GM13976 (cell line): Measurements from ENCODE around the gene C3orf22.

Source experiments
- DNase-seq: peaks from one replicate; pipeline ENCODE4 v3.0.0; 2012; ENCODE audit warnings: low spot score
- in situ Hi-C: fragments of 300-500 bp; cut with MboI; formaldehyde crosslinking; loops from one replicate; pipeline ENCODE4 v1.12.0; 2022; ENCODE audit warnings: low sequenced_read_pairs, mixed read lengths, inconsistent platforms; ENCODE audit not compliant: unreplicated experiment
- TF ChIP-seq, protein P1 (sequence below): IDR thresholded peaks from 2 replicates; pipeline ENCODE4 v1.5.1; 2012; ENCODE audit warnings: borderline replicate concordance, mild to moderate bottlenecking; ENCODE audit not compliant: insufficient read depth; ENCODE audit errors: extremely low read depth, missing control alignments, control extremely low read depth

C3orf22 gene

DNA sequence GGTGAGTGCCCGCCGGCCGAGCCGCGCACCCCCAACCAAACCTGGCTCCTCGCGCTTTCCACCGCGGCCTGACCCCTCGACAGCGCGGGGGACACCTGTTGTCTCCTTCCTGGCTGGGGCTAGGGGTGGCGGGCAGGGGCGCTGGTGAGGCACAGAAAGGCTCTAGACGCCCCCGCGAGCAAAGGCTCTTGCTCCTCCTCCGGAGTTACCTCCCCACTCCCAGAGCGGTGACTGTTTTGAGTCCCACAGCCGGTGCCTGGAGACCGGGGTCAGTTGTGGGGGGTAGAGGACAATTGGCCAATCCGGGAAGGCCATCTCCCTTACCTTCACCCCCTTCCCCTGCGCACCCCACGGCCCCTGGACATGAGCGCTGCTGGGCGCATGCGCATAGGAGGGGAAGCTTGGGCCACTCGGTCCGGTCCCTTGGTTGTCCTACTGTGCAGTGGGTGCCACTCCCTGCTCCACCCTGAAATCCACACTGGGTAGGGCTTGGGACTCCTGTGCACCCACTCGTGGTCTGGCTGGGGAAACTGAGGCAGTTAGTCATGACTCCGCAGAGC is 34.2 kb downstream of the C3orf22 start:
- in situ Hi-C loops, result no loop called here
- no peak for DNase-seq
- TF ChIP-seq, protein P1, sequence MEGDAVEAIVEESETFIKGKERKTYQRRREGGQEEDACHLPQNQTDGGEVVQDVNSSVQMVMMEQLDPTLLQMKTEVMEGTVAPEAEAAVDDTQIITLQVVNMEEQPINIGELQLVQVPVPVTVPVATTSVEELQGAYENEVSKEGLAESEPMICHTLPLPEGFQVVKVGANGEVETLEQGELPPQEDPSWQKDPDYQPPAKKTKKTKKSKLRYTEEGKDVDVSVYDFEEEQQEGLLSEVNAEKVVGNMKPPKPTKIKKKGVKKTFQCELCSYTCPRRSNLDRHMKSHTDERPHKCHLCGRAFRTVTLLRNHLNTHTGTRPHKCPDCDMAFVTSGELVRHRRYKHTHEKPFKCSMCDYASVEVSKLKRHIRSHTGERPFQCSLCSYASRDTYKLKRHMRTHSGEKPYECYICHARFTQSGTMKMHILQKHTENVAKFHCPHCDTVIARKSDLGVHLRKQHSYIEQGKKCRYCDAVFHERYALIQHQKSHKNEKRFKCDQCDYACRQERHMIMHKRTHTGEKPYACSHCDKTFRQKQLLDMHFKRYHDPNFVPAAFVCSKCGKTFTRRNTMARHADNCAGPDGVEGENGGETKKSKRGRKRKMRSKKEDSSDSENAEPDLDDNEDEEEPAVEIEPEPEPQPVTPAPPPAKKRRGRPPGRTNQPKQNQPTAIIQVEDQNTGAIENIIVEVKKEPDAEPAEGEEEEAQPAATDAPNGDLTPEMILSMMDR, result no peak

DNA sequence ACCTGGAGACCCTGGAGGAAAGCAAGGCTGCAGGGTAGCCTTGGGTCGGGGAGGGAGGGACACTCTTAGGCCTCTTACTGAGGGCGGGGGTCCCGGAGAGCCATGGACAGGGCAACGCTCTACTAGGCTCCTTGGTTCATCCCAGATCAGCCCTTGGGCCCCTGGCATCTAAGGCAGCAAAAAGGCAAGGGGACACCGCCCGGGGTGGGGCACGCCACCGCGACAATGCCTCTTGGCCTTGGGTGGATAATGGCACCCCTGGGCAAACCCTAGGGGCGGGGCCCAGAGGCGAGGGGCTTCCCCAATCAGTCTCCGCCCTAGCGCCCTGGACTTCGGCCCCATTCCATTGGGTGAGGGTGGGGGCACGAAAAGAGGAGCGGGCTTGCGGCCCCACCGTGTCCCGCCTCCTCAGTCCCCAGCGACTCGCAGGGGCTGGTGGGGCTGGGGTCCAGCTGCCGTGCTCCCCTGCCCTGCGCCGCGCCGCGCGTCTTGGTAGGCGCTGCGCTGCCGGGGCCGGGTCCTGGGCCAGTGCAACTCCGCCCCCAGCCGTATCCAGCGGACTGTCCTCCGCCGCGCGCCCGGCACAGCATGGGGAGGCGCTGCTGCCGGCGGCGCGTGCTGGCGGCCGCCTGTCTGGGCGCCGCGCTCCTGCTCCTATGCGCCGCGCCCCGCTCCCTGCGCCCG is 34.8 kb downstream of the C3orf22 start, which contains the start of gene CHST13:
Gene CHST13, plus strand, starts transcription at position 411 of the 684 bp plus-strand sequence. Its CDS starts 178 bp downstream, at position 589.
- in situ Hi-C loops, result no loop called here
- no peak for DNase-seq
- TF ChIP-seq, protein P1, result no peak

DNA sequence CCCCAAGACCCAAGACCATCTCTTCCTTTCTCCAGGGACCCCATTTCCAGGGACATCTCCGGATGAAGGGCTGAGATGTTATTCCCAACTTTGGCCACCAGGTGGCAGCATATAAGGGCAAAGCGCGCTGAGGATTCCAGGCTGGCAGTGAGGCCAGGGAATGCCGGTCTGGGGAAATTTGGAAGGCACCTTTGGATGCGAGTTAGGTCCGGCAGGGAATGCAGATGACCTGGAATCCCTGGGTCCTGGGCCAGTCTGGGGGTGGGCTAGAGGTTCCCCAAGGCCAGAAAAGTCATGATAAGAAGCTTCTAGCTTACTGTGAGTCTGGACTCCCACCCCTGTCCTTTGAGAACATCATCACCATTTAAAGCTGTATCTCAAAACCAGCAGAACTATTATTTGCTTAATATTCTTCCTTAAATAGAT is 36.4 kb downstream of the C3orf22 start:
- in situ Hi-C loops, result no loop called here
- TF ChIP-seq, protein P1, result peak; percentile 86
- DNase-seq, result peak; percentile 82

DNA sequence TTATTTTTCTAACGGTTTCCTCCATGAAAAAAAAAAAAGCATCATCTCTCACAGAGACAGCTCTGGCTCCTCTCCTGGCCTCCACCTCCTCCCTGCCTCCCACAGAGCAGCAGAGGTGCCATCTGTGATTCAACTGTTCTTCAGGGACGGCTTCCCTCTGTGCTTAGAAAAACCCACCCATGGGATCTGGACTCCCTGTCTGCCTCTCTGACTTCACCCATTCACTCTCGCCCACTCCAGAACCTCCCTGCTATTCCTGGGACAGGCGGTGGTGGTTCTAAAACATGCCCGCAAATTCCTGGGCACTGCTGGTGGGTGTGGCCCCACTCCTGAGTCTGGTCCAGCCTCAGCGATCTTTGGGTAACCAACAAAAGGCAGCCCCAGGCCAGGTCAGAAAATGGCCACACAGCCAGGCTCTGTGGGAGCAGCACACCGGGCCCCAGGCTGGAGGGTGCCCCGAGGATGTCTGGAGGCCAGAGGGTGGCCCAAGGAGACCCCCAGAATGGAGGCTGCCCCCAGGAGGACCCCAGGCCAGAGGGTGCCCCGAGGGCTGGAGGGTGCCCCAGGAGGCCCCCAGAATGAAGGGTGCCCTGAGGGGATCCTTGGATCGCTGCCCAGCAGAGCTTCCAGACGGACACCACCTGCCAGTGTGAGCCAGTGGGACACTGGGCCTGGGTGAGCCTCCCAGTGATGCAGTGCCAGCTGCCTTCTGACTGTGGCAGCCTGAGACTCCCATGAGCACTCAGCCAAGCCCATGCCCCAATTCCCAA is 37.4 kb downstream of the C3orf22 start:
- DNase-seq, result no peak
- TF ChIP-seq, protein P1, result no peak
- in situ Hi-C loops, result no loop called here

DNA sequence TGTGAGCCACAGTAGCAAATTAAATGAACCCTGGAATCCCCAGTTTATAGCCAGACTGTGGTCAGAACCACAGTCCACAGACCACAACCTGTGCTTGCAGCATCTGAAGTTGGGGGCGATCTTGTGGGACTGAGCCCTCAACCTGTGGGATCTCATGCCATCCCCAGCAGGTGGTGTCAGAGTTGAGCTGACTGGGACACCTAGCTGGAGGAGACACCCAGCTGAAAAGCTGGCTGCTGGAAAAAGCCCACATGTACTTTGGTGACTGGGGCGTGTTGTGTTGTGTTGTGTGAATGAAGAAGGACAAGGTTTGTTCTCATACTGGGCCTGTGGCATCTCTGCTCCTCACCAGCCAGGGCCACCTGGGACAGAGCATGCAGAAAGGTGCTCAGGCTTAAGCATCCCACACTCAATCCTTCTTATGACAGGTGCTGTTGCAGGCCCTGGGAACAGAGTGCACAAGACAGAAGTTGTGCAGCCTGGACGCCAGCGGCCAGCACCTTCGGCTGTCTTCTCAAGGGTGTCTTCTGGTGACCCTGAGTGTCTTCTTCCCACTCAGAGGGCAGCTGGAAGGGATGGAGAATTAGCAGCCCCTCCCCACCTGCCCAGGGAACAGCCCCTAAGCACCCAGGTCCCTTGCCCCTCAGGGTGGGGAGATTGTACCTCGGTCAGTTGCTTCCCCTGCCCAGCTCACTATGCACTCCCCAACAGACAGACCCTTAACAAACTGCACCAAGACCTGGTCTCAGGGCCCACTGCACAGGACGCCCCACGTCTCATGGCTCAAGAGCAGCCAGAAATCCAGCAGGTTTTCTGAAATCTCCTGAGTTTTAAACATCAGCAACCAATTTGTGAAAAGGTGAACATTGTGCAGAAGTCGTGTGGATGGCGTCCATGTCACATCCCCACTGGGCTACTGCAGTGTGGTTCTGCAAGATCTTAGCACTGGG is 39.0 kb downstream of the C3orf22 start:
- in situ Hi-C loops, result no loop called here
- TF ChIP-seq, protein P1, result no peak
- DNase-seq, result no peak

DNA sequence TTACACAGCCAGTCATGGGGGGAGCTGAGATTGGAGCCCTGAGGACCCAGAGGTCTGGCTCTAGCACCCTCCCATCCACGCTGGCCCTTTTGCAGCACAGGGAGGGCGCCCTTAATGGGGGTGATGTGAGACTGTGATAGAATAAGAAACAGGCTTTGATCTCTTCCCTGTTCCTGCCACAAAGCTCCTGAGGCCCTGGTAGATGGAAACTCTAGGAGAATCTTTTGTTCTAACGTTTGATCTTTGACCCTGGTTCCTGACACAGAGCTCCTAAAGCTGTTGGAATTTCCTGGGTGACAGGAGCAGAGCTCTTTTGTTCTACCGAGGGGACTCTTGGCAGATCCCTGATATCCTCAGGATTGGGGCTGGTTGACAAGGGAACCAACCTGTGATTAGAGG is 40.0 kb downstream of the C3orf22 start:
- TF ChIP-seq, protein P1, result no peak
- no peak for DNase-seq
- in situ Hi-C loops, result no loop called here
